Measurements from ENCODE around the gene MTRR.

The MTRR gene

GRCh38 chr5:7868773-7869473 is at the start of gene MTRR, which contains the start of gene FASTKD3:
MTRR (plus strand) TSS chr5:7869148; CDS start chr5:7870795, 1,647 bp downstream.
FASTKD3 (minus strand) TSS chr5:7869031; CDS start chr5:7868083, 948 bp downstream.
- peak; percentile 92 for DNase-seq (ENCODE audit: low read depth)

- DNase-seq (ENCODE audit: low read depth): no peak
Observed at GRCh38 chr5:7822449-7822848, 46.5 kb upstream of the MTRR start.

- no peak for DNase-seq (ENCODE audit: low read depth)
Observed at GRCh38 chr5:7823594-7823993, 45.4 kb upstream of the MTRR start.

GRCh38 chr5:7824995-7825394 is 44.0 kb upstream of the MTRR start:
- no peak for DNase-seq (ENCODE audit: low read depth)

GRCh38 chr5:7825630-7826029 is 43.3 kb upstream of the MTRR start:
- no peak for DNase-seq (ENCODE audit: low read depth)

- DNase-seq (ENCODE audit: low read depth): peak; percentile 74
Observed at GRCh38 chr5:7827610-7828009, 41.3 kb upstream of the MTRR start.

GRCh38 chr5:7828269-7828668 is 40.7 kb upstream of the MTRR start:
- DNase-seq (ENCODE audit: low read depth): no peak

- DNase-seq (ENCODE audit: low read depth): no peak
Observed at GRCh38 chr5:7834982-7835381, 34.0 kb upstream of the MTRR start.

- no peak for DNase-seq (ENCODE audit: low read depth)
Observed at GRCh38 chr5:7837403-7837802, 31.5 kb upstream of the MTRR start.

GRCh38 chr5:7842531-7842930 is 26.4 kb upstream of the MTRR start:
- no peak for DNase-seq (ENCODE audit: low read depth)

GRCh38 chr5:7844901-7845300 is 24.0 kb upstream of the MTRR start:
- no peak for DNase-seq (ENCODE audit: low read depth)

- DNase-seq (ENCODE audit: low read depth): no peak
Observed at GRCh38 chr5:7845557-7845956, 23.4 kb upstream of the MTRR start.

GRCh38 chr5:7846327-7846726 is 22.6 kb upstream of the MTRR start:
- no peak for DNase-seq (ENCODE audit: low read depth)

- peak; percentile 47 for DNase-seq (ENCODE audit: low read depth)
Observed at GRCh38 chr5:7848296-7848695, 20.7 kb upstream of the MTRR start.

GRCh38 chr5:7849681-7850394 is 19.1 kb upstream of the MTRR start:
- DNase-seq (ENCODE audit: low read depth): no peak

- DNase-seq (ENCODE audit: low read depth): peak; percentile 27
Observed at GRCh38 chr5:7850395-7851239, 18.3 kb upstream of the MTRR start, which contains the start of gene CFAP90. CFAP90 (minus strand) TSS chr5:7851133; CDS start chr5:7851021, 112 bp downstream.

- DNase-seq (ENCODE audit: low read depth): no peak
Observed at GRCh38 chr5:7851240-7851592, 17.7 kb upstream of the MTRR start.

- DNase-seq (ENCODE audit: low read depth): no peak
Observed at GRCh38 chr5:7851617-7852289, 17.2 kb upstream of the MTRR start.

- no peak for DNase-seq (ENCODE audit: low read depth)
Observed at GRCh38 chr5:7852542-7852941, 16.4 kb upstream of the MTRR start.

- no peak for DNase-seq (ENCODE audit: low read depth)
Observed at GRCh38 chr5:7852988-7853387, 16.0 kb upstream of the MTRR start.

- DNase-seq (ENCODE audit: low read depth): no peak
Observed at GRCh38 chr5:7855611-7856010, 13.3 kb upstream of the MTRR start.

GRCh38 chr5:7856855-7857254 is 12.1 kb upstream of the MTRR start:
- DNase-seq (ENCODE audit: low read depth): peak; percentile 25
